Endodermal cell (in vitro differentiated cells): ENCODE data around the gene MSTO1. TPM values are rescaled to one million over a fixed set of nuclear protein-coding genes. Genes with fewer than 3 reads are reported as not detected.
"Not testable (repeated sequence)": the region's sequence is repeated elsewhere in the genome, so short reads cannot be mapped to it uniquely, and the experiment has no call there.

Experiments
- DNase-seq: peaks from one replicate; pipeline ENCODE4 v3.0.0-alpha.2; 2017
- H3K27ac ChIP-seq: 2 replicates; pipeline ENCODE4 v1.5.1; 2013; ENCODE audit warnings: mild to moderate bottlenecking, low read depth, low read length, moderate library complexity
- H3K27me3 ChIP-seq: 2 replicates; pipeline ENCODE4 v1.6.1; 2013; ENCODE audit warnings: mild to moderate bottlenecking, low read length, moderate library complexity; ENCODE audit not compliant: insufficient read depth, control insufficient read depth, poor library complexity, severe bottlenecking
- H3K36me3 ChIP-seq: 2 replicates; pipeline ENCODE4 v1.7.0; 2013; ENCODE audit warnings: mild to moderate bottlenecking, low read length, moderate library complexity; ENCODE audit not compliant: control insufficient read depth, insufficient read depth
- H3K4me1 ChIP-seq: one replicate; pipeline ENCODE4 v1.7.0; 2013; ENCODE audit warnings: low read length; ENCODE audit not compliant: control insufficient read depth, insufficient read depth
- H3K4me3 ChIP-seq: 2 replicates; pipeline ENCODE4 v1.5.1; 2013; ENCODE audit warnings: mild to moderate bottlenecking, low read length, moderate library complexity
- H3K9ac ChIP-seq: 2 replicates; pipeline ENCODE4 v1.6.1; 2013; ENCODE audit warnings: mild to moderate bottlenecking, low read length, moderate library complexity; ENCODE audit not compliant: poor library complexity, severe bottlenecking; ENCODE audit errors: extremely low read depth
- H3K9me3 ChIP-seq: 2 replicates; pipeline ENCODE4 v1.6.1; 2013; ENCODE audit warnings: mild to moderate bottlenecking, low read length, moderate library complexity; ENCODE audit not compliant: control insufficient read depth
- H3K27ac Mint-ChIP-seq: 2 replicates; pipeline ENCODE4 v1.8.0; 2020; ENCODE audit warnings: mixed read lengths
- H3K27me3 Mint-ChIP-seq: 2 replicates; pipeline ENCODE4 v1.8.0; 2021; ENCODE audit warnings: mild to moderate bottlenecking, mixed read lengths; ENCODE audit not compliant: insufficient read depth
- H3K36me3 Mint-ChIP-seq: 2 replicates; pipeline ENCODE4 v1.8.0; 2020; ENCODE audit warnings: low read depth, mixed read lengths
- H3K4me1 Mint-ChIP-seq: 2 replicates; pipeline ENCODE4 v1.8.0; 2020; ENCODE audit warnings: mixed read lengths
- H3K4me3 Mint-ChIP-seq: 2 replicates; pipeline ENCODE4 v1.8.0; 2020; ENCODE audit warnings: mild to moderate bottlenecking, moderate library complexity, mixed read lengths
- H3K9me3 Mint-ChIP-seq: 2 replicates; pipeline ENCODE4 v1.8.0; 2020; ENCODE audit warnings: mild to moderate bottlenecking, mixed read lengths
- WGBS, 2 experiments: methylation state at CpG; one replicate each; pipeline versions ENCODE4 v1.1.5 to v1.1.7; 2013; ENCODE audit warnings: missing lambda C conversion rate in 2 of 2, mixed read lengths in 1 of 2; ENCODE audit not compliant: insufficient coverage in 1 of 2, insufficient read length in 1 of 2; 5-methylcytosine and 5-hydroxymethylcytosine counted together
- total RNA-seq, 2 donors: library from RNA; stranded (reverse); fragmentation: NEBNext Ultra II Directional in 1 of 2; extraction: Animal tissue kit (Norgen Biotek cat#: 25700) in 1 of 2; gene quantifications; 2 replicates in 1 of 2; 3 replicates in 1 of 2; pipeline ENCODE4 v1.2.1, GENCODE V29; 2021
- TF ChIP-seq, protein P1 (sequence below): fragments of 200-600 bp; sonication (generic); conservative IDR thresholded peaks from 2 replicates; pipeline ENCODE4 v1.5.0; 2021; ENCODE audit warnings: antibody characterized with exemption, mild to moderate bottlenecking

Gene MSTO1
- total RNA-seq, 2 donors from 2014 or later, result 57.0 to 74.7 TPM

- no peak for DNase-seq
- TF ChIP-seq, protein P1, sequence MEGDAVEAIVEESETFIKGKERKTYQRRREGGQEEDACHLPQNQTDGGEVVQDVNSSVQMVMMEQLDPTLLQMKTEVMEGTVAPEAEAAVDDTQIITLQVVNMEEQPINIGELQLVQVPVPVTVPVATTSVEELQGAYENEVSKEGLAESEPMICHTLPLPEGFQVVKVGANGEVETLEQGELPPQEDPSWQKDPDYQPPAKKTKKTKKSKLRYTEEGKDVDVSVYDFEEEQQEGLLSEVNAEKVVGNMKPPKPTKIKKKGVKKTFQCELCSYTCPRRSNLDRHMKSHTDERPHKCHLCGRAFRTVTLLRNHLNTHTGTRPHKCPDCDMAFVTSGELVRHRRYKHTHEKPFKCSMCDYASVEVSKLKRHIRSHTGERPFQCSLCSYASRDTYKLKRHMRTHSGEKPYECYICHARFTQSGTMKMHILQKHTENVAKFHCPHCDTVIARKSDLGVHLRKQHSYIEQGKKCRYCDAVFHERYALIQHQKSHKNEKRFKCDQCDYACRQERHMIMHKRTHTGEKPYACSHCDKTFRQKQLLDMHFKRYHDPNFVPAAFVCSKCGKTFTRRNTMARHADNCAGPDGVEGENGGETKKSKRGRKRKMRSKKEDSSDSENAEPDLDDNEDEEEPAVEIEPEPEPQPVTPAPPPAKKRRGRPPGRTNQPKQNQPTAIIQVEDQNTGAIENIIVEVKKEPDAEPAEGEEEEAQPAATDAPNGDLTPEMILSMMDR, result peak; percentile 36
- Mint-ChIP-seq H3K36me3 (peaks cover 8% of the 10 kb centered on the region), H3K27ac (no peak overlapping the region), H3K4me1 (no peaks in the 10 kb centered on the region), H3K4me3 (no peak overlapping the region), H3K27me3 (no peaks in the 10 kb centered on the region), H3K9me3 (no peaks in the 10 kb centered on the region)
- no peaks in the 10 kb centered on the region for H3K9me3 ChIP-seq
- H3K4me3 ChIP-seq, result no peak overlapping the region
- no peaks in the 10 kb centered on the region for H3K4me1 ChIP-seq
- H3K27ac ChIP-seq, result no peak overlapping the region
- WGBS, 2 experiments, result 94% methylated on average over 5 to 7 of the region's 7 CpGs
- H3K36me3 ChIP-seq, result peaks cover 6% of the 10 kb centered on the region
- H3K9ac ChIP-seq, result no peak overlapping the region
- H3K27me3 ChIP-seq, result no peaks in the 10 kb centered on the region
These were observed 2.3 kb upstream of the MSTO1 start for GRCh38 chr1:155607708-155608107.

DNA sequence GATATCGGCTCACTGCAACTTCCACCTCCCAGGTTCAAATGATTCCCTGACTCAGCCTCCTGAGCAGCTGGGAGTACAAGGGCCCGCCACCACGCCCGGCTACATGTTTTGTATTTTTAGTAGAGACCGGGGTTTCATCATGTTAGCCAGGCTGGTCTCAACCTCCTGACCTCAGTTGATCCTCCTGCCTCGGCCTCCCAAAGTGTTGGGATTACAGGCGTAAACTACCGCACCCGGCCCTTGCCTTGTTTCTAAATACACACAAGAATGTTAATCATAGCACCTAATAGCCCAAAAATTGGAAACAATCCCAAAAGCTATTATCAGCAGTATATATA lies 1.2 kb upstream of the MSTO1 start:
- TF ChIP-seq, protein P1, result no peak
- Histone ChIP-seq H3K27me3 (no peaks in the 10 kb centered on the region), H3K9ac (no peak overlapping the region), H3K9me3 (no peaks in the 10 kb centered on the region), H3K4me3 (no peak overlapping the region), H3K27ac (no peak overlapping the region), H3K36me3 (peaks cover 12% of the 10 kb centered on the region), H3K4me1 (no peaks in the 10 kb centered on the region)
- WGBS, 2 experiments, result 94 to 95% methylated on average over 8 to 9 of the region's 9 CpGs
- Mint-ChIP-seq H3K27me3 (no peaks in the 10 kb centered on the region), H3K36me3 (peaks cover 13% of the 10 kb centered on the region), H3K4me1 (no peaks in the 10 kb centered on the region), H3K27ac (no peak overlapping the region), H3K4me3 (peak overlapping the region; percentile 68), H3K9me3 (no peaks in the 10 kb centered on the region)
- DNase-seq, result no peak

- DNase-seq, result not testable (repeated sequence)
- H3K36me3 Mint-ChIP-seq, result peaks cover 19% of the 10 kb centered on the region
- WGBS, 2 experiments, result 0% methylated on average over 4 of the region's 33 CpGs; no CpG with 5 or more reads in 1 of the 2 experiments
These were observed 234 bp downstream of the MSTO1 start for GRCh38 chr1:155610257-155610647.

DNA sequence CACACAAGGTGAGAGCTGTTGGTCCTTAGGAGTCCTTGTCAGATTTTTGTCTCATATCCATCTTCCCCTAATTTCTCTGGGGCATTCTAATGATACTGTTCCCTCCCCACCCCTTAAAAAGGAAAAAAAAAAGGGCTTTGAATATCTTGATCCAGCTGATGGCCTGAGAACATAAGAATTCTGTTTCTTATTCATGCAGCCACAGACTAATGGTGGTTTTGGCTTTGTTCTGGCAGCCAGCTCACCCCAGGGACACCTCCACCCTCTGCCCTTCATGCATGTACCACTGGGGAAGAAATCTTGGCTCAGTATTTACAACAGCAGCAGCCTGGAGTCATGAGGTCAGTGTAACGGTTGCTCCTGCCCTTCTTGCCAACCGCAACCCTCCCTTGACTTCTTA lies 3.2 kb downstream of the MSTO1 start:
- H3K4me1 Mint-ChIP-seq, H3K4me3 ChIP-seq, H3K9ac ChIP-seq, H3K27ac ChIP-seq, H3K27me3 ChIP-seq, H3K9me3 ChIP-seq, H3K27me3 Mint-ChIP-seq, DNase-seq, H3K4me3 Mint-ChIP-seq, H3K27ac Mint-ChIP-seq, H3K9me3 Mint-ChIP-seq, H3K4me1 ChIP-seq: not testable (repeated sequence)
- WGBS, 2 experiments, result no CpG with 5 or more reads among the region's 2 CpGs
- peaks cover 12% of the 10 kb centered on the region for H3K36me3 ChIP-seq
- peaks cover 21% of the 10 kb centered on the region for H3K36me3 Mint-ChIP-seq

More at GRCh38 chr1:155610257-155610647, 234 bp downstream of the MSTO1 start:
- H3K27ac Mint-ChIP-seq, H3K4me3 ChIP-seq, H3K27ac ChIP-seq, H3K27me3 ChIP-seq, H3K4me1 Mint-ChIP-seq, H3K9ac ChIP-seq, H3K27me3 Mint-ChIP-seq, H3K9me3 Mint-ChIP-seq, H3K9me3 ChIP-seq, H3K4me1 ChIP-seq: not testable (repeated sequence)
- H3K36me3 ChIP-seq, result peaks cover 12% of the 10 kb centered on the region
- H3K4me3 Mint-ChIP-seq, result peak overlapping the region; percentile 68
